Mammary epithelial cell (primary cell): Measurements from ENCODE around the gene OTUD6A.

ENCODE experiments used
- EZH2 ChIP-seq: IDR thresholded peaks from 2 replicates; pipeline ENCODE4 v1.6.1; 2012; ENCODE audit warnings: low read length, inconsistent platforms, borderline replicate concordance
- TF ChIP-seq, protein P1 (sequence below), 2 donors: IDR thresholded peaks in 1 of 2; conservative IDR thresholded peaks in 1 of 2; 2 replicates each; pipeline ENCODE4 v1.5.1; 2011 to 2012; ENCODE audit warnings: inconsistent platforms in 2 of 2, low read length in 2 of 2, mild to moderate bottlenecking in 2 of 2, control low read depth in 1 of 2, low read depth in 1 of 2; ENCODE audit not compliant: insufficient read depth in 1 of 2; ENCODE audit errors: extremely low read depth in 1 of 2

DNA sequence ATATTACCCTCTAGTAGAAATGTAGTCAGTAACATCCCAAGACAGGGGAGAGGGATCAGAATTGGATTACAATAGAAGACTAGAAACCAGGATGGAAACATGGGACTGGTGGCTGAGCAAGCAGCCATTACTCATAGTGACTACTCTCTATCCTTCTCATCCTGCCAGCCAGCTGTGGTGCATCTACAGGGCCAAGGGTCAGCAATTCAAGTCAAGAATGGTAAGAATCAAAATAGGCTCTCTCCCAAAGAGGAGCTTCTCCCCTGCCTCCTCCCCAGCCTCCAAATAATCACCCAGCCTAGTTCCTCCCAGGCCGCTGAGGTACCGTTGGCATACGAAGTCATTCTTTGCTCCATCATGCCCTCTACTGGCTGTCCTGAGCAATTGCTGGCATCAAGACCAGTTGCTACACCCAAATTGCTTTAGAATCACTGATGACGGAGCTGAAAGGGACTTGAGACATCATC lies 31.9 kb upstream of the OTUD6A start:
- TF ChIP-seq, protein P1, sequence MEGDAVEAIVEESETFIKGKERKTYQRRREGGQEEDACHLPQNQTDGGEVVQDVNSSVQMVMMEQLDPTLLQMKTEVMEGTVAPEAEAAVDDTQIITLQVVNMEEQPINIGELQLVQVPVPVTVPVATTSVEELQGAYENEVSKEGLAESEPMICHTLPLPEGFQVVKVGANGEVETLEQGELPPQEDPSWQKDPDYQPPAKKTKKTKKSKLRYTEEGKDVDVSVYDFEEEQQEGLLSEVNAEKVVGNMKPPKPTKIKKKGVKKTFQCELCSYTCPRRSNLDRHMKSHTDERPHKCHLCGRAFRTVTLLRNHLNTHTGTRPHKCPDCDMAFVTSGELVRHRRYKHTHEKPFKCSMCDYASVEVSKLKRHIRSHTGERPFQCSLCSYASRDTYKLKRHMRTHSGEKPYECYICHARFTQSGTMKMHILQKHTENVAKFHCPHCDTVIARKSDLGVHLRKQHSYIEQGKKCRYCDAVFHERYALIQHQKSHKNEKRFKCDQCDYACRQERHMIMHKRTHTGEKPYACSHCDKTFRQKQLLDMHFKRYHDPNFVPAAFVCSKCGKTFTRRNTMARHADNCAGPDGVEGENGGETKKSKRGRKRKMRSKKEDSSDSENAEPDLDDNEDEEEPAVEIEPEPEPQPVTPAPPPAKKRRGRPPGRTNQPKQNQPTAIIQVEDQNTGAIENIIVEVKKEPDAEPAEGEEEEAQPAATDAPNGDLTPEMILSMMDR (conservative IDR thresholded peaks at IDR 0.05 in 1 of 2, IDR thresholded peaks at IDR 0.05 in 1 of 2; ENCODE audit: extremely low read depth in 1 of 2, insufficient read depth in 1 of 2, low read depth in 1 of 2, low read length in 2 of 2) = peak; percentile 81 to 88
- no peak for TF ChIP-seq EZH2
